ENCODE measurements around the gene ELL3.
"Not testable (repeated sequence)": the region's sequence is repeated elsewhere in the genome, so short reads cannot be mapped to it uniquely, and the experiment has no call there.

ELL3 gene

DNA sequence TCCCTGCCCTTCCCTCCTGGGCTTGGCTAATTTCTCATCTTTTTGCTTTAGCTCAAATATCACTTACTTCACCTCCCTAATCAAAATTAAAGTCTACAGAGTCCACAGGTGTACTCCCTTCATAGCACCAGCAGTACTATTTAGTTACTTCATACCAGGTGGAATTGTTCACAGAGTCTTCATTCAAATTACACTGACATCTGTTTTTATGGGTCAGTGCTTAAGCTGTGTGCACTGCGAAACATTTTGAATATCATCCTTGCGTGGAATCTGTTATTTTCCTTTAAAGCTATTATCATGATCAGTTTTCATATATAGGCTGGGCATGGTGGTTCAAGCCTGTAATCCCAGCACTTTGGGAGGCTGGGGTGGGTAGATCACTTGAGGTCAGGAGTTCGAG, 12.6 kb upstream of the ELL3 start:
- DNase-seq, result no peak

DNA sequence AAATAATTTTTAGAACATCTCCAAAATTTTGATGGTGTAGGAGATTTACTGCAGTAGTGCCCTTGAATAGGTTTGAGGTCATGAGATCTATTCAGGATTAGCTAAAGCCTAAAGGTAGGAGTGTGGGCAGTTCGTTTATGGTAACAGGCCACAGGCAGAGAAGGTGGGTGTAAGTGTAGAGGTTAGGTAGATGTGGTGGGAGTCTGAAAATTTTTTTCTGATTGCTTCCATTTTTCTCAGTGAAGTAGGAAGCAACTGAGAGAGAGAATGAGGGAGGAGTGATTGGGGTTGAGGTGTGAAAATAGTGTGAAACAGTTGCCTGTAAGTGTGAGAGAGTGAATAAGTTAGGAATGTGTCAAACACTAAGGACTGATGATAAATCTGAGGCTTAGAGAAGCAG, 2.2 kb upstream of the ELL3 start:
- no peak for DNase-seq

DNA sequence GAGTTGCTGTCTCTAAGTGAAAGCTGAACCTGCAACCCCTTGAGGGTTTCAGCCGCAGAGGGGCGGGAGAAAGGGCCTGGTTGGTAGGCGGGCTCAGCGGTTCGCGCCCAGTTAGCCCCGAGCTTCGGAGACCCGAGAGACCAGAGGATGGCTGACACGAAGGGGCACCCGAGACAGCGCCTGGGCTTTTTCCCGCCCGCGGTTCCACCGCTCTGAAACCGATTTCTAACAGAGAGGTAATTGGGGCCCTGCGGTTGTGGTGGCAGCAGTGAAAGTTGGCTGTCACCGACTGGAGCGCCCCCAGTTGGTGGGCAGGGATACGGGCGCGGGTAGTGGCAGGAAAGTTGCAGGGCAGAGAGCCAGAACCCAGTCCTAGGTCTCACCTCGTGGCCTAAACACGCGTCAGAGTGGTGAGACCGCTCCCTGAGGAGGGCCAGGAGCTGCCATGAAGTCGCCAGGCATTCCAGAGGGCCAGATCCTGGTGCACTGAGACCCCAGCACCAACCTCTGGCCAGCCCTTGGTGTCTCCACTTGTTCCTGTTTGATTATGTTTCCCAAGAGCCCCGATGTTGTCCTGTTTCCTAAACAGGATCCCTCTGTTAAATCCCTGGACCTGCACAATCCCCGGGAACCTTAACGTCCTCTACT, 625 bp upstream of the ELL3 start:
- DNase-seq, result peak; percentile 89

DNA sequence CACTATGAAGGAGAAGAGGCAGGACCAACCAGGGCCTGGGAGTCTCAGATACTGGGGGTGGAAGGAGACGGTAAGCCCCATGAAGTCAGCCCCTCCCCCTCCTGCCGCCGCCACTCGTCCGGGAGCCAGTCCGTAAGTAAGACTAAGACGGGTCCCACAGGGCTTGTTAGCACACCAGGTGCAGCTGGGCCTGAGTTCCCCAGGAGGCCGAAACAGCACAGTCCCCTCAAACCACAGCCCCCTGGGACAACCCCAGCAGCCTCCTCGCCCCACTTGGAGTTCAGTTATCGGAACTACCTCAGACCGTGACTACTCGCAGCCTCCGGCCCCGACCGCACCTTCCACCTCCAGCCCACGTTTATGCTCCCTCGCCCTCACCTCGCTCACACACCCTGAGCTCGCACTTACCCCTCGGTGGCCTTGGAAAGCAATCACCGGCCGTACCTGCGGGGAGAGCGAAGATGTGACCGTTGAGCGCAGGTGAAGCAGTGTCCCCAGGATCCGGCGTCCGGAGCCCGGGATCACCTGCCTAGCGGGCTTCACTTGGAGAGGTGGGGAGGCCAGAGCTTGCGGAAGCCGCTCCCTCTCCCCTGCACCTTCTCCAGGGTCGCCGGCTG, 557 bp downstream of the ELL3 start:
- DNase-seq, result no peak

DNA sequence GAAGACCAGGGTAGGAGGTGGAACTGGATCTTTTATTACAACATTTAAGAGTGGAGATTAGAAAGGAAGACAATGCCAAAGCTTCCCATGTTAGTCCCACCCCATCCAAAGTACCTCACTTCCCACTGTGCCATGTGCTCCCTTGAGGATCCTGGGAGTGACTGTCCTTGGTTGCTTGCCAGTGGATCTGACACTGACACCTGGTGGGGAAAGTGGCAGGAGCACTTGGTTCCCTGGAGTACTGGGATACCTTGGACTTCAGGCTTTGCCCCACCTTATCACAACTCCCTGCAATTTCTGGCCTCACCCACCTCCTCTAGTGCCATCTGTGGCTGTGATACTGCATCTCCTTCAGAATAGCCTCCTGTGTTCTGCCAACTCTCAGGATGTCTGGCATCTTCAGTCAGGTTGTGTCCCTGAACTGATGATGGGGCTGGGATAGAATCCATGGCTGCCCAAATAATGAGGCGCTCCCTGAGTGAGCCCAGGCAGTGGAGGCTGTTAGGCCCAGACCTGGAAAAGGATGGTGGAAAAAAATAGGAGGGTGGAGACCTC, 1.3 kb downstream of the ELL3 start:
- DNase-seq, result no peak

DNA sequence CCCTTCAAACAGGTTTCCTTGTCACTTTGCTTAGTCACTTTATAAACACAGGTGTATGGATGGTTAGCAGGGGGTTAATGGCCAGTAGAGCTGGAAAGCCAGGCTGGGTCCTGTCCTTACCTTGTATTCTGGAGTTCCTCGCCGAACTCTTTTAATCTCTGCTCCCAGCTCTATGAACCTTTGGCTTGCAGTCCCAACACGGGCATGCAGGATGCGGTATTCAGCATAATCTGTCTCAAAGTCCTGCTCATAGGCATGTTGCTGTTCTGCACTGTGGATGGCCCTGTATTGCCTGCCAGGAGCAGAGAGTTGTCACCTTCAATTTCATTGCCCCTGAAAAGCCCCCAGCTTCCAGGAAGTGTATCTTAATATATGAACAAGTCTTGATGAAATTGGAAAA, 2.7 kb downstream of the ELL3 start:
- no peak for DNase-seq

DNA sequence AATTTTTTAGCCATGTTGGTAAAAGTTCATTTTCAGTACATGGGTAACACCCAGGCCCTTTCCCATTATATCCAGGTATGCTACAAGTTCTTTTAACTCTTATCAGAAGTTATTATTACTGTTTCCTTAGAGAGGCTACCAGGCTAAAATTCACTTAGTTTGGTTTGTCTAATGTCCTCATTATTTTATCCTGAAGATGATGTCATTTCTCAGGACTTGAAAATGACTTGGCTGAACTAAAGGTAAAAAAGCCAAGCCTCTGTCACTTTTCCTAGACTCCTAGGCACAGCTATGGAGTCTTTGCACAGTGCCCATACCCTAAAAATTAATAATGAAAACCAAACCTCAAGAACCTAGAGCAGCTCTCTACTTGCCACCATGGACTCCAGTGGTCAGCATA, 4.1 kb downstream of the ELL3 start:
- DNase-seq, result no peak

DNA sequence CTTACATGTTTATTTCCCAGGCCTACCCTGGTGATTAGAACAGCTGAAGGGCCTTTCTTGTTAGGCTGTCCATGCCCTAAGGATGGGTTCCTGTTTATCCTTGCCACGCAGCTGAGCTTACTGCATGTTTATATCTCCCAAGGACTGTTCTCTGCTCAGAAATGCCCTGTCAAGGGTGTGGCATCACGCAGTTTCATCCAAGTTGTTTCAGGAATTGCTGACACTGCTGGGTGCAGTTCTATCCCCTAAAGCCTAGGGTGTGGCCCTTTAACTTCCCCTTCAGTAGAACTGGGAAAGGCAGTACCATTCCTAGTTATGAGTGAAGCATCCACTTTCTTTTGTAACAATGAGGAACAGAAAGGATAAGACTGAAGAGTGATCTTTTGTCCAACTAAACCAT, 5.0 kb downstream of the ELL3 start:
- DNase-seq, result no peak

DNA sequence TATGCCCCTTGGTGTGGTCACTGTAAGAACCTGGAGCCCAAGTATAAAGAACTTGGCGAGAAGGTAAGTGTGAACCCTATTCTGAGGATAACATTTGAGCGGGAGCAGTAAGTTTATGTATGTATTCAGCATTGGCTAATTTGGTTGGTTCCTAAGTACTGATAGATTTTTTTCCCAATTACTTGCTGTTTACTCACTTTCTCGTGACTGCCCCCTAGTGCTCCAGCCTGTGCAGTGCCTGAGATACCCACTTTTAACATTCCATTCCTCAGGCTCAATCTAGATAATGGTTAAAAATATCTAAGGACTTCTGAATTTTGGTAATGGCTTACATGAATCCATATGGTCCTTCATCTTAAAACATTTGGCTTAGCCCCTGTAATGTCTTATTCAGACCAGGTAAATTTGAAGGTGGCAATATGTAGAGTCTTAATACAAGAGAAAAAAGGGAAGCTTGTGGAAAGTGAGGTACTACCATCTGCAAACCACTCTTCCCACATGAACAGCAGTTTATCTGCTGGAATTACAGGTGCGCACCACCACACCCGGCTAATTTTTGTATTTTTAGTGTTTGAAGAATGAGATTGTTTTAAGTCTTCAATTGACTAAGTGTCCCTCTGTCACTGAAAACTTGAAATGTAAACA, 7.1 kb downstream of the ELL3 start:
- DNase-seq, result peak; percentile 59

DNA sequence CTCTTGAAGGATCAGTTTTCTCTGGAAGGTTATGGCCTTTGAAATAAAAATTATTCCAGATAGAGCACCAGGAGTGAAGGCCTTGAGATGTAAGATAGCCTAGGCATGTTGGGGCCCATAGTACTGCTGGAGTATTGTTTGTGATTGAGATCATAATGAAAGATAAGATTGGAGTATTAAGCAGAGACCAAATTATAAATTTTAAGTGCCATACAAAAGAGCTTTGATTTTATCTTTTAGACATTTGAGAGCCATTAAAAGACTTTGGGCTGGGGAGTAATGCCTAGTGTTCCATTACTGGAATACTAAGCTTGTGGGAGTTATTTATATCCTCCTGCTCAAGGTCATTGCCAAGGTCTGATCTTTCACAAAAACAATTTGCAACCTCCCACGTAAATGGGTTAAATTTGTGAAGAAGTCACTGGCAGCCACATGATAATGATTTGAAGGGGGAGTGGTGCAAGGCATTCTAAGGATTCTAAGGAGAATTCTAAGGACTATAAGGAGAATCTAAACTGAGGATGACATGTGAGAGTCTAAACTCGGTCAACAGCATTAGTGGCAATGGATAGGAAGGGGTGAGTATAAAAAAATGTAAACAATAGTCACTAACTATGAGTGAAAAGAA, 12.8 kb downstream of the ELL3 start:
- no peak for DNase-seq

DNA sequence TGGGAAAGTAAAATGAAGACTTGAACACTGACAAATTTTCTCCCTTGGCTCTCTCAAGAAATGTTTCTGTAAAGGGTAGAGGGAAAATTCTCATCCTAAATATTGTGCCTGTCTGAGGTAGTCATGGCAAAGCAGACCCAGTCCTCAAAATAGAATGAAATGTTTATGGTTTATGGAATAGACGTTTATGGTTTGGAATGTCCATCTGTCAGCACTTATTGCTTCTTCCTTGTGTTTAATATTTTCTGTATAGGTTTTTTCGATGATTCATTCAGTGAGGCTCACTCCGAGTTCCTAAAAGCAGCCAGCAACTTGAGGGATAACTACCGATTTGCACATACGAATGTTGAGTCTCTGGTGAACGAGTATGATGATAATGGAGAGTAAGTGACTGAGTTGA, 13.9 kb downstream of the ELL3 start:
- no peak for DNase-seq

DNA sequence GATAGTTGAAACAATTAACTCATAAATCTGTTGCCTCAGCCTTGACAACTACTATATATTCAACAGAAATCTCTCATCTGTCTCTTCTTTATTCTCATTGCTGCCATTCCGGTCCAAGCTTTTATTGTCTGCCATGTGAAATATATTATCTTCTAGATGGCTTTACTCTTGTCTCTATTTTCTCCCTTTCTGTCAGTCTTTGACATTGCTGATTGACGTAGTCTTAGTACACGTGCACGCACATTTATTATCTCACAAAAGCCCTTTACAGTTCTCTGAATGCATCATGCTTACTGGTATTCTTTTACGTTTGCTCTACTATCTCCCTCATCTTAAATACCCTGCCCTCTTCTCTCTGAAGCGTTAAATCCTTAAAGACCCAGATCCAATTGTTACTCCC, 24.9 kb downstream of the ELL3 start:
- no peak for DNase-seq

DNA sequence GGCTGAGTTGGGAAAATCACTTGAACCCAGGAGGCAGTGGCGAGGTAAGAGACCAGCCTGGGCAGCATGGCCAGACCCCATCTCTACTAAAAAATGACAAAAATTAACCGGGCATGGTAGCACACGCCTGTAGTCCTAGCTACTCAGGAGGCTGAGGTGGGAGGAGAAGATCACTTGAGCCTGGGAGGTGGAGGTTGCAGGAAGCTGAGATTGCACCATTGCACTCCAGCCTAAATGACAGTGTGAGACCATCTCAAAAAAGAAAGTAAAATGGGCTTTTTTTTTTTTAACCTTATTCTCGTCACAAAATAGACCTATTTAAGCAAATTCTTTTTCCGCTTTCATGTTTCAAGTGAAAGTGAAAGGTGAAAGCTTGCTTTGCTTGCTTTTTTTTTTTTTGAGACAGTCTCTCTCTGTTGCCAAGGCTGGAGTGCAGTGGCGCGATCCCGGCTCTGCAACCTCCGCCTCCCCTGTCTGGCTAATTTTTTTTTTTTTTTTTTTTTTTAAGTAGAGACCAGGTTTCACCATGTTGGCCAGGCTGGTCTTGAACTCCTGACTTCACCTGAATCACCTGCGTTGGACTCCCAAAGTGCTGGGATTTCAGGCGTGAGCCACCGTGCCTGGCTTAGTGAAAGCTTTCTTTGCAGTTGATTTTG, 26.9 kb downstream of the ELL3 start:
- peak; percentile 78 for DNase-seq

DNA sequence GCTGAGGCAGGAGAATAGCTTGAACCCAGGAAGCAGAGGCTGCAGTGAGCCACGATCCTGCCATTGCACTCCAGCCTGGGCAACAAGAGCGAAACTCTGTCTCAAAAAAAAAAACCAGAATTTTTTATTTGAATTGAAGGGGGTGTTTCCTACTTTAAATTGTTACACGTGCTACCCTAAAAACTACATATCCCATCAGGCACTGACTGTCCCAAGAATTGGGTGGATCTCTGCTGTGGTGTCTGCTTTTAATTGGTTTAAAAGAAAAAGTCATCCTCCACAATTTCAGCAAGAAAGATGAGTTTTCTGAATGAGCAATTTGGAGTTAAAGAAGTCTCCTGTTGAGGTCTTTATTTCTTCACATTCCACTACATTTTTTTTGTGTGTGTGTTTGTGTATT, 28.4 kb downstream of the ELL3 start:
- peak; percentile 47 for DNase-seq

DNA sequence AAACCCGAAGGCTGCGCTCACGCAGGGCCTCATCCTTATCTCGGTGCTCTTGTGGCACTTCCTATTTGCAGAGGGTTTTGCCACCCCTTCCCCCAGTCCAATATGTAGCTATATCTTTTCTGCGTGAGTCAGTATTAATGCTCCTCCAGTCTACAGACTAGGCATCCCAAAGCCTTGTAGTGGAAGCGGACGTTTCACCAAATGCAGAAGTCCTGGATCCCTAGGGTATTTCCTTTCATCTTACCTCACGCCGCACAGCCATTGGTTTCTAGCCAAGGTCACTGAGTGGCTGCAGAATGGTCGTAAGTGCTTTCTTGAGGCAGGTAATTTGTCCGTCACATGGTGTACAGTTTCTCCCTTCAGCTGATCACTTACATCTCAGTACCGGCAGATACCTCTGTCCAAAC, 29.9 kb downstream of the ELL3 start:
- DNase-seq, result peak; percentile 27

DNA sequence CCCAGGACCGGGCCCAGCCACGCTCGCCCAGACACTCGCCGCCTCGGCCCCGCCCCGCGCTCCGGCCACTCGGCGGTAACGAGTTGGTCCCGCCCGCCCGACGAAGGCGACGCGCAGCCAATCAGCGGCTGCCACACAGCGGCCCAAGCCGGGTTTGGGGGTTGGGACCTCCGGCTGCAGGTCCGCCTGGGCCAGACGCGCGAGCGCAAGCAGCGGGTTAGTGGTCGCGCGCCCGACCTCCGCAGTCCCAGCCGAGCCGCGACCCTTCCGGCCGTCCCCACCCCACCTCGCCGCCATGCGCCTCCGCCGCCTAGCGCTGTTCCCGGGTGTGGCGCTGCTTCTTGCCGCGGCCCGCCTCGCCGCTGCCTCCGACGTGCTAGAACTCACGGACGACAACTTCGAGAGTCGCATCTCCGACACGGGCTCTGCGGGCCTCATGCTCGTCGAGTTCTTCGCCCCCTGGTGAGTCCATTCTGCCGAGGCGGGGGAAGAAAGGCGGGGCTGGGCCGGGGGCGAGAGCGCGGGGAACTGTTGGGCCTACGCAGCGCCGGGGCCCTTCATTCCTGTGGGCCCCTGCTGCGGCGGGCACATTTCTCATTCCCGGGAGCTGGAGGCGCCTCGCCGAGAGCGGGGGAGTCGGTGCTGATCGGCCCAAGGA, 30.4 kb downstream of the ELL3 start, which contains the start of gene PDIA3:
Gene PDIA3, plus strand, starts transcription at position 194 of the 658 bp plus-strand sequence. Its CDS starts 102 bp downstream, at position 296.
- peak; percentile 96 for DNase-seq

DNA sequence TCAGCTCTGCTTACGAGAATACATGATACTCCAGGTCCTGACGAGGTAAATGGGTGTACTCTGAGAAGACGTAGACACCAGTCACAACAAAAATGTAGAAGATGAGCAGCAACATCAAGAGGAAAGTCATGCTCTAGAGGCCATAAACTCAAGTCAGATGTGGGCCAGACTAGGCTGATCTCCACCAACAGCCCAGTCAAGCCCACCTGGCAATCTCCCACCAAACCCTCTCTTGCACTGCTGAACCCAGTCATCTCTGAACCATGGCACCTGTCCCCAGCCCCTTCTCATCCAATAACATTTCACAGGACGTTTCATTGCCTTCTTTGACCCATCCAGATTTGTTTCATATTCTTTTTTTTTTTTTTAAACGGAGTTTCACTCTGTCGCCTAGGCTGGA, 41.4 kb downstream of the ELL3 start:
- no peak for DNase-seq

DNA sequence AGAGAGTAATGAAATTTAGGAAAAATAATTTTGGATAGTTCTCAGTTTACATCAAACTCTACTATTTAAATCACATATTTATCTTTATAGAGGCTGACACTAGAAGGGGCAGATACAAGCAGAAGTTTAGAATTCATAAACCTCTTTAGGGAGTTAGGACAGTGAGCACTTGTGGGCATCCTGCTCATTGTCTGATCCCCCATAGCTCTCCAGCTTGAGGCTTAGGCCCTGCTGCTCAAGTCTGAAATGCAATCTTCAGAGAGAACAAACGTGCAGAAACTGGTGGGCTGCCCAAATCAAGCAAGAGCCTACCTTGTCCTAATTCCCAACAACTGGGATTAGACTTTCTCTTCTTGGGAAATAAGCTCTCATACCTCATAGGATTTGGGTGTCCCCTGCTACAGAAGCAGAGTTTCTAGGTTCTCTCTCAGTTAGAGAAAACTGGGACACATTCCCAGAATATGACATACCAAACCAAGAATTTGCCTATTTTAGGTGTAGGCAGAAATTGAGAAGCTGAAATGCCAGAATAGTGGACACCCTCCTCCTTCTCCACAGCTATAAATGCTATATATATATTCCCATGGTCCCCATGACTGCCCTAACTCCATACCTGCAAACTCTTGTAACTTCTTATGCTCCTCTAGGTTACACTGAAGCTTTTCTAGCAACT, 48.6 kb downstream of the ELL3 start:
- DNase-seq, result not testable (repeated sequence)

DNA sequence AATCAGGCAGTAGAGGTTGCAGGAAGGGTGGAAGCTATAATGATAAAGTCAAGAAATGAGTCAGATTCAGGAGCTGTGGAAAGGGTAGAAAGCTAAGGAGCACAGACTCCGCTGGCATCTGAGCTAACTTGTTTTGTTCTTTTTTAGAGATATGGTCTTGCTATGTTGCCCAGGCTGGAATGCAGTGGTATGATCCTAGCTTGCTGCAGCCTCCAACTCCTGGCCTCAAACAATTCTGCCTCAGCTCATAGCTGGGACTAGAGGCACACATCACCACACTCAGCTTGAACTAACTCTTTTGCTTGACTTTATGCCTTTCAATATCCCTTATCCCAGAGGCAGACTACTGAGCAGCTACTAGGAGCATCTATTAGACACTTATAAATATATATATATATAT, 50.5 kb downstream of the ELL3 start:
- not testable (repeated sequence) for DNase-seq

DNA sequence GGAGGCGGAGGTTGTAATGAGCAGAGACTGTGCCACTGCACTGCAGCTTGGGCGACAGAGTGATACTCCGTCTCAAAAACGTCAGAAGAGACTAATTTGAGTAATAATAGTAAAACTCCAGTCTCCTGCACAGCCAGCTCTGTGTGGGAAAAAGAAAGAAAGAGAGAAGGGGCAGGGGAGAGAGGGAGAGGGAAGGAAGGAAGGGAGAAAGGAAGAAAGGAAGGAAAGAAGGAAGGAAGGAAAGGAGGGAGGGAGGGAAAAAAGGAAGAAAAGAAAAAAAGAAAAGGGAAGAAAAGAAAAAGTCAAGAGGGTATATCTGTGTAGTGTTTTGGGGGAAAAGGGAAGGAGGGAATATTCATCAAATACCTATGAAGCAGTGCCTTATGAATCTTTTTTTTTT, 53.6 kb downstream of the ELL3 start:
- no peak for DNase-seq

Data from activated CD4-positive, alpha-beta T cell treated with anti-CD3 and anti-CD28 coated beads, Interleukin-10, Interleukin-2, amounts not matched to agents 100 ng/mL and 50 ng/mL, durations not matched to agents 16 hours and 8 hours (primary cell).